GM18505 (cell line): ENCODE data around the gene PDGFC.

Experiments used
- ATAC-seq: cut with Tn5 transposase; IDR thresholded peaks from one replicate; pipeline ENCODE4 v1.9.1; 2021; ENCODE audit not compliant: unreplicated experiment
- POLR2A ChIP-seq: IDR thresholded peaks from 4 replicates; pipeline ENCODE4 v1.6.1; 2011; ENCODE audit warnings: borderline replicate concordance; ENCODE audit not compliant: insufficient read depth, insufficient read length; ENCODE audit errors: extremely low read depth

The PDGFC gene

DNA sequence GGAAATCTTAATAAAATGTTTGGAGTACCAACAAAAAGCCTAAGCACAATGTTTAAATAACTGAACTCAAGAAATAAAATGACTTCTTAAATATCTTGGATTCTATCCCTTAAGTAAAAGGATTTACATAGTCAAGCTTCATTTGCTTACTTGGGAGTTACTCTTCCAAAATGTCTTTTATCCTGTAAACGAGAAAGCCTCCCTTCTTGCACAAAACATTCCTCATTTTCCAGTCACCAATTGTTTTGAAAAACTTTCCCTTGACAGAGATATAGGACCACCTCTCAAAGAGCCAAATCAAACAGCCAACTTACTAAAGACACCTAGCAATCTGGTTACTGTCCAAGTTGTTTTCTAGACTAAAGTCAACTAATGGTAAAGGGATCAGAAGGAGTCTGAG lies 18.6 kb downstream of the PDGFC start:
- TF ChIP-seq POLR2A: no peak
- ATAC-seq: no peak

DNA sequence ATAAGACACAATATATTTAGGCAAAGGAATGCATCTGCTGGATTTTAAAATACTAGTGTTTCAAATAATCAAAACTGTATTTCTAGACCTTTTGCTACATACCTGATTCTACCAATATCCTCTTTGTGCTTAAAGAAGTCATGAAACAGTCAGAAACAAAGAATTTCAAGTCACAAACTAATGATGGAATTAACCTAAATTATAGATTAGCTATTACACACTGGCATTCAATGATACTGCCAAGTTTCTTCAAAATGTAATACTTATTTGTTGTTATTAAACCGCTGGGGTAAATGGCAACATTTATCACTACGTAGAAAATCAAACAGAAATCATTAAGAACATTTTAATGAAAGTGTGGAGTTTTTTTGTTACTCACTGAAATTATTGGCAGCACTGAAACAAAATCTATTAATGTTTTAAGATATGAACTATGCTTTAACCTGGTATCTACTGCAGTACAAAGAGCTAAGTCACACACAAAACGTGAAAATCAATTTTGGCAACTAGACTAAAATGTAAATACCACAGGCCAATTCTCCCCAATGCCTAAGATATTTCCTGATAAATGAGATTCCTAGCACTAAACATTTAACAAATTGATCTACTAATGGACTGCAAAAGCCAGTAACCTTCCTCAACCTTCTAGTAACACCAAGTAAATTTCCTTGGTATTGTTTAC lies 19.4 kb downstream of the PDGFC start:
- ATAC-seq: no peak
- TF ChIP-seq POLR2A: no peak

DNA sequence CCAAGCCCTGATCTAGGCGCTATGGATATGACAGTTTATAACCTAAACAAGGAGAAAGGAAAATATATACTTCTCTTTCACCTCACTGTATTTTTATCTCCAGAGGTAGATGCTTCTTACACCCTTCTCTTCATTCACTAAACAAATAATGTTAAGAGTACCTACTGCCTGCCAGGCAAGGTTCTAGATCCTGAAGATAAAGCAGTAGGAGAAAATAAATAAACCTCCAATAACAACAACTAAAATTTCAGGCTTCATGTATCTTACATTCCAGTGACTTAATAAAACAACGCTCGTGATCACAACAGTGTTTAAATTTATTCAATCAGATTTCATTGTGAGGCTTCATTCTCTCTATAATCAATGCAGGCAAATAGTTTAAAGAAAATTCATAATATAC lies 20.7 kb downstream of the PDGFC start:
- ATAC-seq: no peak
- no peak for TF ChIP-seq POLR2A

DNA sequence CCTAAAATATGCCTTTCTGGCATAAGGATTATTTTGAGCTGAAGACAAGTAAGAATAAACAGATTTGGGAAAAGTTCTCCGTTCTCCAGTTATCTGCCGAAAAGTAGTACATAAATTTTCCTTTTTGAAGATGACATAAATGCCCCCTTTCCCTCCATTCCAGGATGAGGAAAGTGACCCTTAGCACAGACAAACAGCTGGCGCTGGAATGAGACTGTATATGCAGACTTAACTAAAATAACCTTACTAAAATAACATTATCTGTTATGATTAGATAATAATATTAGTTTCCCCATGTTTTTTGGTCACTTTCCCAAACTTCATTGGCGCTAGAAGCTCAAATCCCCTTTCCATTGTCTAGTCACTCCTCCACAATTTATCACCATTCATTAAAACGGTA lies 21.5 kb downstream of the PDGFC start:
- no peak for ATAC-seq
- no peak for TF ChIP-seq POLR2A

DNA sequence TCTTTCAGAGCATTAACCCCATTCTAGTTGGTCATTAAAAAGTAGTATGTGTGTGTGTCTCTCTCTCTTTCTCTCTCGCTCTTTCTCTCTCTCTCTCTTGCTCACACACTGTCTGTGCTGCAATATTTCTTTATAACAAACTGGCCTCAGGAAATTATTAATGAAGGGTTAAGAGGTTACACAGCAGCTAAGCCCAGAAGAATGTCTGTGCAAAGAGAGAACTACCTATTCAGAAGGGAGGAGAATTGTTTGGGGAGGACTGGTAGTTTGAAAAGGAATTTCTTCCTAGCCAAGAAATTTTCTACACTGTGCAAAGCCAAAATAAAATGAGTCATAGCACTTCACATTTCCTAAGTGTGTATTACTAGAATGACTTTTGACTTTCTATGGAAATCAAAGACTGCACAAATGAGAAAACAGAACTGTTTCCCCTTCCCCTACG lies 22.2 kb downstream of the PDGFC start:
- TF ChIP-seq POLR2A: no peak
- ATAC-seq: no peak

DNA sequence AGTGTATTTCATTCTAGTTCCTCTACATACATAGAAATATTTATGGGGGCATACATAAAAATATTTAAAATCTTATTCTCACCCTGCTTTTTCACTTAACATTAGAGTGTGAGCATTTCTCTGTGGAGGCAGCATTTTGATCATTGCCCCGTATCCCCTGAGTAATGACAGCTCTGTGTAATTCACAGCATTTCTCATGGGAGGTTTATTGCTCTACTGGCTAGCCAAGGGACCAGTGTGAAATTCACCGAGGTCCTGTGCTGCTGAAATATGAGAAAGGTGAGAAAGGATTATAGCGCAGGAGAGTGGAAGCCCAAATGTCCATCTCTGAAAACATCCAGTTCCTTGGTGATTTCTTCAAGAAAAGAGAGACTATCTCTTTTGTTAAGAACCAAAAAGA lies 22.9 kb downstream of the PDGFC start:
- no peak for TF ChIP-seq POLR2A
- no peak for ATAC-seq

DNA sequence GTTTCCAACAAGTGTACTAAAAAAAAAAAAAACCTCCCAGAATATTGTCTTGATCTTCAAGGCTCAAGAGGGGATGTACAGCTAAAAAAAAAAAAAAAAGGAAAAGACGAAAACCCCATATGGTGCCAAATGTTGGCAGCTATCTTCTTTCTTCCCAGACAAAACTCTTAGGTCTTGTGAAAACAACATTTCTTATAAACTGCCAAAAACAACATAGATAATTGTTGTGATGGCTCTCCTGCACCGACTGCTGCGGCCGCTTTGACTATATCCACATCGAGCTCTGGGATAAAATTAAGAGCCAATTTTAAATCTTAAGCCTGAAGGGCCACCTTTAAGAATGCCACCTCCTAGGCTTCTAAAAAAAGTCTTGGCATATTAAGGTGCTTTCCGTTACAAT lies 23.5 kb downstream of the PDGFC start:
- TF ChIP-seq POLR2A: no peak

DNA sequence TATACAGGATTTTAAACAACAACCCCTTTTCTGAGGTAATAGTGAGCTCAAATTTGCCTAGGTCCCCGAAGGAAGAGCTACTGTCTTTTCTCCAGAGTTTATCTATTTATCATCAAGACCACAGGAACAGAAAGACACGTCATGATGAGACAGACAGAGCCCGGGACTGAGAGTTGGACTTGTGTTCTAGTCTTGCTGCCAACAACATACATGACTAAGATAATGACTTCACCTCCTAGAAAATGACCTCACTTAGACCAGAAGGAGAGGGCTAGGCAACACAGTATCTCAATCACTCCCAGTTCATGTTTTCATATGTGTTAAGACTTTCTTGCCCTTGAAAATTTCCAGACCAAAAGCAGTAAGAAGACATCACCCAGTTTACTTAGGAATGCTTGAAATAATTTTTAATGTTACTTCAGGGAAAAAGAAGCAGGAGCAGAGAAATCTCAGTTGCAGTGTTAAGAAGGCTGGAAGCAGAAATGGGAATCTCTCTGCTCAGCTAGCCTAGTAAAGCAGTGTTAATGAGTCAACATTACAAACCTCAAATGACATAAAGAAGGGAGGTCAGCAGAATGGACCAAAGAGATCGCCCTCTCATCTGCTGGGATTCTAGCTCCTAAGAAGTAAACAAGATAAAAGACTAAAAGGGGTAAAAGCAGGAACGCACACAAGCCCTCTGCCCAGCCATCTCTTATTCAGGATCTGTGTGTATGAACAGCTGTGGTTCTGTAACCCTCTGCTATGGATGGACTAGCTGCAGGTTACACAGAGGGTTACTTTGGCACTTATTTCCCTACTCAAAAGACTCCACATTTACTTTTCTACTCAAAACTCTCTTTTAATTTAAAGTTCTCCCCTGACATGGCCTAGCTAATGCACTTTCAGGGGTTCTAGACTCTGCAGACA lies 24.8 kb downstream of the PDGFC start:
- ATAC-seq: no peak
- no peak for TF ChIP-seq POLR2A

More for the DNA sequence above, 23.5 kb downstream of the PDGFC start:
- no peak for ATAC-seq

DNA sequence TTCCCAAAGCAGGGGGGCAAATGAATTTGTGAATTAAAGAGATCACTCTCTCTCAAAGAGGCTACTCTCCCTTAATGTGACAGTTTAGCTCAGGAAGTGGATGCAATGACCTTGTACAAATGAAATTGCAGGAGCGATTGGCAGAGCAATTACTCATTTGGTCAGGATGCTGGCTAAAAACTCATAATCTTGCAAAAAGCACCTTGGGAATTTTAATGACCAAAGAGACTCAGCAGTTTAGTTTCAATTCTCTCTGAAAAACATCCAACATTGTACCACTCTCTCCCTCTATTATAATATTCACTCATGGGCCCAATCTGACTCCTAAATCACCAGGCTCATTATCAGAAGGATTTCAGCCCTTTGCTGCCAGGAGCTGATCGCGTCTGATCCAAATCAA lies 26.1 kb downstream of the PDGFC start:
- no peak for ATAC-seq
- no peak for TF ChIP-seq POLR2A

DNA sequence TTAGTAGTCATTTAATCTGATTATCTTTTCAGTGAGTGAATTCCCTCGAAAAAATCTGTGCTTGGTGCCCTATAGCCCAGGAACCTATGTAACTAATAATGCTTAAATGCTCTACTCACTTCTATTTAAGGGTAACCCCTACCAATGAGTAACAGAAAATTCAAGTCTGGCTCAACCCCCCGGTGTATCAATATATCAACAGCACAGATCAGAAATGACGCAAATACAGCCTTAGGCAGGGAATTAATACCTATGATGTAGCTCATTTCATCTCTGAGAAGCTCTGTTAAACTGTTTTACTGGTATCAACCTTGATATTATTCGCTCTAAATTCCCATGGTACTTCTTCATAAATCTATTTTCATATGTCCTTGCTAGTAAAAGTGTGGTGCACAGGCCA lies 28.6 kb downstream of the PDGFC start:
- no peak for TF ChIP-seq POLR2A
- ATAC-seq: no peak

DNA sequence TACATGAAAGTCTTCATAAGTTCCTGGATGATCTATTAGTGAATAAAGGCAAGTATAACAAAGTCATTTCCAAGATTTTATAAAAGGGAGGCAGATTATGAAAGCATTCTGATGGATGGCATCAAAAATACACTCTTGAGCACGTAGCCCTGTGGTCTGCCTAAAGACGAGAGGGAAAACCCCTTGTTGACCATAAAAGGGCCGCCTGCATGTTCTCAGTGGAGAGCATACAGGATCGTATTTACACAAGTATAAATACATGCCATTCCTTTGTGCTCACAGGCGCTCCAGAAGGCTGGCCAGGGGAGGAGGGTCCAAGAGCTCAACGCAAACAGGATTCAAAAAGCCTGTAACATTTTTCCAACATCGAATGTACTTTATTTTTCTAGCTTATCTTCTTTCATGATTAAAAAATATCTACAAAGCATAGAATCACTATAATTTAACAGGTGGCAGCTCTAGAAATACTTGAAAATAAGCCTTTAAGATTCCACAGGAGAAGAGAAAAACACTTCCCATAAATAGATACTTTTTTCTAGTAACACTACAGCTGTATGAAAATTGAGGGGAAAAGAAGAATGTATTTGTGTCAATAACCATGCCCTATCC lies 29.6 kb downstream of the PDGFC start:
- ATAC-seq: no peak
- TF ChIP-seq POLR2A: no peak

DNA sequence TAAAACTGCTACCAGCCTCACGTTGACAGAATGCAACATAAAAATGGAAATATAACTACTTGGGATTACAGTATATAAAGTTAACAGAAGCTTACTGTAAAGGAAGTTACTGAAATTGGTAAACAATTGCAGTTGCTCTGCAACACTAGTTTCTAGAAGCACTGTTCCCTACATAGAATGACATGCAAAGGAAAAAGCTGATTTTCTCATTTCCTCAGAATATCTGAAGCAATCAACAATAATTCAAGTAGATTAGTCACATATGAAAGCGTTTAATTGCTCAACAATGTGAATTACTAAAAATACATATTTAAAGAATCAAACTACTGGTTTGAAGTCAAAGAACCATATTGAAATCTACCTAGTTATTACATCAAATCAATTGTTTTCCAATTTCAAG lies 31.8 kb downstream of the PDGFC start:
- TF ChIP-seq POLR2A: no peak
- ATAC-seq: no peak

DNA sequence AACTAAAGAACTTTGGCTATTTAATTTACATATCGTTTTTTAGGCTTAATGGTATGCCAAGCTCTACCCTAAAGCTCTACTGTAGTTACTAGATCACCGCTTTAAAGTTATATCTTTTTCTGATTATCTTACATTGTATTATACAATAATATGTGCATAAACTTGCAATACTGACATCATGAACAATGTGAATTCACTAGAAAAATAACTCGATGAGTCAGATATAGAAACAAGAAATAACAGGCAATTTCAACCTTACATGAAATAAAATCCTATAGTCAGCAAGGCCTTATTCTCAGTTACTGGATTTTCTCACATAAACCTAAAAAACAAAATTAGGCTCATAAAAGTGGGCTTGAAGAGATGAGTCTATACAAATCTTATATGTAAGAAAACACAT lies 32.5 kb downstream of the PDGFC start:
- no peak for TF ChIP-seq POLR2A
- no peak for ATAC-seq

DNA sequence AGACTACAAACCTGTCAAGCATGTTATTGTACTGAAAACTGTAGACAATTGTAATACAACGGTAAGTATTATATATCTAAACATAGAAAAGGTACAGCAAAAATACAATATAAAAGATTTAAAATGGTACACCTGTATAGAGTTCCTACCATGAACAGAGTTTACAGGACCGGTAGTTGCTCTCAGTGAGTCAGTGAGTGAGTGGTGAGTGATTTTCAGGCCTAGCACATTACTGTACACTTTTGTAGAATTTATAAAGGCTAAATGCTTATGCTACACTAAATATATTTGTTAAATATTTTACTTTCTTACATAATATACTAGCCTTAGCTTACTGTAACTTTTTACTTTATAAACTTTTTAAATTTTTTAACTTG lies 37.4 kb downstream of the PDGFC start:
- no peak for ATAC-seq
- TF ChIP-seq POLR2A: no peak
